HepG2 (cell line): ENCODE data around the gene TNFSF10. TPM values are rescaled to one million over a fixed set of nuclear protein-coding genes. Genes with fewer than 3 reads are reported as not detected.

Experiments
- ATAC-seq: fragments of 200-7000 bp; cut with Tn5 transposase; 3 replicates; pipeline ENCODE4 v1.9.1; 2020; ENCODE audit warnings: mild to moderate bottlenecking, moderate library complexity
- BruUV-seq: library from RNA; stranded (reverse); fragments of 400-500 nt; replicated peaks from 2 replicates; lab custom pipeline; 2021; lab: Mats Ljungman, UMichigan
- CTCF ChIA-PET: fragments of 300-600 bp; formaldehyde crosslinking; extraction: SDS; loops from one replicate; lab custom pipeline; 2021; ENCODE audit warnings: low total read pairs, inconsistent platforms, low intra/inter-chr PET ratio; lab: Yijun Ruan, JAX
- POLR2A ChIA-PET: fragments of 350-600 bp; sonication (Branson Sonifier 250); formaldehyde crosslinking; loops from one replicate; lab custom pipeline; 2020; ENCODE audit warnings: antibody characterized with exemption, inconsistent platforms; lab: Yijun Ruan, JAX
- DNase-seq: peaks from one replicate; pipeline ENCODE4 v3.0.0-alpha.2; 2015; ENCODE audit warnings: low spot score
- FAIRE-seq: peaks from 3 replicates; lab custom pipeline; 2011; peaks lifted over from hg19 to GRCh38; lab: Jason Lieb, UNC
- H2AFZ ChIP-seq: one replicate; pipeline ENCODE4 v1.6.1; 2011; ENCODE audit warnings: low read length, inconsistent platforms
- H3K27ac ChIP-seq: fragments of 300-600 bp; 3 replicates; pipeline ENCODE4 v1.8.0; 2011; ENCODE audit warnings: mixed run types, mild to moderate bottlenecking, mixed read lengths, low read length, inconsistent platforms; ENCODE audit not compliant: insufficient read depth; ENCODE audit errors: extremely low read length
- H3K27me3 ChIP-seq, 2 experiments: fragments of 200-600 bp in 1 of 2; 2 replicates in 1 of 2; 3 replicates in 1 of 2; pipeline versions ENCODE4 v1.6.0 to v1.8.0; 2011; ENCODE audit warnings: low read length in 2 of 2, mild to moderate bottlenecking in 2 of 2, moderate library complexity in 2 of 2, inconsistent platforms in 1 of 2; ENCODE audit not compliant: insufficient read depth in 2 of 2, control insufficient read depth in 1 of 2
- H3K36me3 ChIP-seq, 2 experiments: fragments of 200-600 bp in 1 of 2; replicated peaks in 1 of 2; 2 replicates in 1 of 2; 3 replicates in 1 of 2; pipeline versions ENCODE4 v1.5.1 to v1.8.0; 2011; ENCODE audit warnings: low read length in 2 of 2, inconsistent platforms in 1 of 2; ENCODE audit not compliant: insufficient read depth in 2 of 2, control insufficient read depth in 1 of 2
- H3K4me1 ChIP-seq: 2 replicates; pipeline ENCODE4 v1.5.1; 2012; ENCODE audit warnings: low read length, inconsistent platforms; ENCODE audit not compliant: insufficient read depth
- H3K4me2 ChIP-seq: 2 replicates; pipeline ENCODE4 v1.6.0; 2011; ENCODE audit warnings: low read depth, low read length, inconsistent platforms
- H3K4me3 ChIP-seq, 3 experiments: fragments of 200-600 bp in 1 of 3; sonication (generic), shearing (Covaris generic) in 1 of 3; replicated peaks in 1 of 3; 2 replicates each; pipeline ENCODE4 v1.5.1; 2011 to 2016; ENCODE audit warnings: low read length in 3 of 3, inconsistent platforms in 2 of 3, low read depth in 2 of 3, mild to moderate bottlenecking in 2 of 3, control low read depth in 1 of 3, mixed read lengths in 1 of 3; ENCODE audit not compliant: insufficient read depth in 1 of 3
- H3K79me2 ChIP-seq: one replicate; pipeline ENCODE4 v1.6.1; 2011; ENCODE audit warnings: low read length, inconsistent platforms; ENCODE audit not compliant: insufficient read depth
- H3K9ac ChIP-seq: 2 replicates; pipeline ENCODE4 v1.6.0; 2011; ENCODE audit warnings: mild to moderate bottlenecking, low read depth, low read length, inconsistent platforms; ENCODE audit not compliant: insufficient read depth
- H3K9me3 ChIP-seq: 2 replicates; pipeline ENCODE4 v1.5.1; 2012; ENCODE audit warnings: mild to moderate bottlenecking, low read length
- H4K20me1 ChIP-seq: 2 replicates; pipeline ENCODE4 v1.6.0; 2011; ENCODE audit warnings: inconsistent platforms, mild to moderate bottlenecking, low read length, moderate library complexity; ENCODE audit not compliant: insufficient read depth
- MIER2 ChIP-seq: IDR thresholded peaks from 2 replicates; pipeline ENCODE4 v1.6.1; 2016; ENCODE audit warnings: missing biosample characterization, missing genetic modification reagents
- MIXL1 ChIP-seq: IDR thresholded peaks from 2 replicates; pipeline ENCODE4 v1.6.1; 2016
- PHF20 ChIP-seq: sonication (generic); formaldehyde crosslinking; IDR thresholded peaks from 2 replicates; pipeline ENCODE4 v1.5.0; 2020; ENCODE audit warnings: mild to moderate bottlenecking, missing genetic modification reagents
- PHF5A ChIP-seq: IDR thresholded peaks from one replicate; pipeline ENCODE4 v1.6.1; 2018; ENCODE audit warnings: low read depth, missing genetic modification reagents; ENCODE audit not compliant: unreplicated experiment
- PLRG1 ChIP-seq: fragments of 450-650 bp; conservative IDR thresholded peaks from 2 replicates; pipeline ENCODE4 v1.6.1; 2016
- SAP130 ChIP-seq: IDR thresholded peaks from 2 replicates; pipeline ENCODE4 v1.6.1; 2016; ENCODE audit warnings: low read depth
- ZFAT ChIP-seq: sonication (generic); formaldehyde crosslinking; conservative IDR thresholded peaks from 2 replicates; pipeline ENCODE4 v1.8.1; 2023; ENCODE audit warnings: missing genetic modification reagents, inconsistent platforms
- ZNF775 ChIP-seq: sonication (generic); formaldehyde crosslinking; IDR thresholded peaks from 2 replicates; pipeline ENCODE4 v1.4.0; 2020; ENCODE audit warnings: missing genetic modification reagents, mild to moderate bottlenecking, moderate library complexity, borderline replicate concordance
- in situ Hi-C: cut with HindIII; loops from 2 replicates; pipeline ENCODE4 v1.10.0; 2017; ENCODE audit warnings: low pct_unique_long_range_greater_than_20kb; ENCODE audit not compliant: extremely low pct_ligation_motif_present
- intact Hi-C: fragments of 100-400 bp; cut with micrococcal nuclease; formaldehyde crosslinking; loops from one replicate; pipeline ENCODE4 v1.10.0; 2022; ENCODE audit not compliant: unreplicated experiment
- polyA plus RNA-seq, 8 experiments: library from polyadenylated mRNA; depleted of rRNA in 3 of 8; stranded (reverse) in 7 of 8; unstranded in 1 of 8; fragments of >200 nt; fragmentation: Illumina TruSeq in 4 of 8; extraction: Trizol in 4 of 8; gene quantifications; 2 replicates each; pipeline versions ENCODE4 v1.2.1 to v1.2.3, GENCODE V29; 2011 to 2016; ENCODE audit warnings: low read depth in 4 of 8, missing spikeins in 1 of 8, mixed read lengths in 1 of 8; ENCODE audit not compliant: insufficient read depth in 1 of 8
- total RNA-seq, 5 experiments: library from RNA; depleted of rRNA; stranded (reverse); fragments of >200 nt; fragmentation: Illumina TruSeq; extraction: Trizol; gene quantifications; 2 replicates each; pipeline ENCODE4 v1.2.3, GENCODE V29; 2016; ENCODE audit warnings: low read depth in 1 of 5
- TF ChIP-seq, protein P1 (sequence below): sonication (generic); formaldehyde crosslinking; IDR thresholded peaks from 2 replicates; pipeline ENCODE4 v1.4.0; 2020; ENCODE audit warnings: missing genetic modification reagents
- TF ChIP-seq, protein P2 (sequence below): sonication (generic); formaldehyde crosslinking; IDR thresholded peaks from 2 replicates; pipeline ENCODE4 v1.4.0; 2020; ENCODE audit warnings: missing genetic modification reagents, borderline replicate concordance
- TF ChIP-seq, protein P3 (sequence below): sonication (generic); formaldehyde crosslinking; IDR thresholded peaks from 2 replicates; pipeline ENCODE4 v1.4.0; 2020; ENCODE audit warnings: mild to moderate bottlenecking, missing genetic modification reagents

TNFSF10 gene
- total and polyA plus RNA-seq, 2 of the 13 experiments (the other 11 are each of a cell fraction or from before 2014, with no cell fraction given) = 8.4 to 9.9 TPM

DNA sequence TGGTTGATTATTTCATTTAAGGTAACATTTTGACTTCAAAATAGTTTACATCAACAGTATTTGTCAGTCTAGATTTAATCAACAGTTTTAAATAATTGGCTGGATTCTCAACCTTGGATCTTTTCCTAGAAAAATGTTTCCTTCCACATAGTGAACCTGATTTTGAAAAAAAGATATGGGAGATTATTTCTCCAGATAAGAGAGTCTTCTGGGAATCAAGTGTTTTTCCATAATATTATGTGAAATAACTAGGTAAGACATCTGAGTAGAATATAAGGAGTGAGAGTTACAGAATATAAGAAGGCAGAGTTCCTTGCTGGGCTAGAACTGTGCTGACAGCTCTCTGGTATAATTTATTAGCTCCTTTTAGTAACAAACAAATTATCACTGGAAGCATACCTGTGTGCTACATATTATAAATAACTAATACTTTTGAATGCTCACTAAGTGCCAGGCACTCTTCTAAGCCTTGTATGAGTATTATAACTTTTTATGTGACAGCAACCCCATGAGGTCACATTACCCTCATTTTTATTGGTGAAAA lies 18.8 kb upstream of the TNFSF10 start:
- in situ Hi-C loops (no loop called here), intact Hi-C loops (no loop called here)
- no peaks in the 10 kb centered on the region for H4K20me1 ChIP-seq
- no peak overlapping the region for H2AFZ ChIP-seq
- no peak overlapping the region for H3K9ac ChIP-seq
- no peak overlapping the region for H3K4me3 ChIP-seq
- TF ChIP-seq PHF20 (CRISPR knock-in tag) (no peak), SAP130 (no peak), MIXL1 (CRISPR knock-in tag) (no peak), ZNF775 (no peak), MIER2 (CRISPR knock-in tag) (no peak), PHF5A (CRISPR knock-in tag) (no peak), PLRG1 (no peak), ZFAT (CRISPR knock-in tag) (no peak)
- TF ChIP-seq, protein P1, sequence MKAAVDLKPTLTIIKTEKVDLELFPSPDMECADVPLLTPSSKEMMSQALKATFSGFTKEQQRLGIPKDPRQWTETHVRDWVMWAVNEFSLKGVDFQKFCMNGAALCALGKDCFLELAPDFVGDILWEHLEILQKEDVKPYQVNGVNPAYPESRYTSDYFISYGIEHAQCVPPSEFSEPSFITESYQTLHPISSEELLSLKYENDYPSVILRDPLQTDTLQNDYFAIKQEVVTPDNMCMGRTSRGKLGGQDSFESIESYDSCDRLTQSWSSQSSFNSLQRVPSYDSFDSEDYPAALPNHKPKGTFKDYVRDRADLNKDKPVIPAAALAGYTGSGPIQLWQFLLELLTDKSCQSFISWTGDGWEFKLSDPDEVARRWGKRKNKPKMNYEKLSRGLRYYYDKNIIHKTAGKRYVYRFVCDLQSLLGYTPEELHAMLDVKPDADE (CRISPR knock-in tag) = no peak
- TF ChIP-seq, protein P2, sequence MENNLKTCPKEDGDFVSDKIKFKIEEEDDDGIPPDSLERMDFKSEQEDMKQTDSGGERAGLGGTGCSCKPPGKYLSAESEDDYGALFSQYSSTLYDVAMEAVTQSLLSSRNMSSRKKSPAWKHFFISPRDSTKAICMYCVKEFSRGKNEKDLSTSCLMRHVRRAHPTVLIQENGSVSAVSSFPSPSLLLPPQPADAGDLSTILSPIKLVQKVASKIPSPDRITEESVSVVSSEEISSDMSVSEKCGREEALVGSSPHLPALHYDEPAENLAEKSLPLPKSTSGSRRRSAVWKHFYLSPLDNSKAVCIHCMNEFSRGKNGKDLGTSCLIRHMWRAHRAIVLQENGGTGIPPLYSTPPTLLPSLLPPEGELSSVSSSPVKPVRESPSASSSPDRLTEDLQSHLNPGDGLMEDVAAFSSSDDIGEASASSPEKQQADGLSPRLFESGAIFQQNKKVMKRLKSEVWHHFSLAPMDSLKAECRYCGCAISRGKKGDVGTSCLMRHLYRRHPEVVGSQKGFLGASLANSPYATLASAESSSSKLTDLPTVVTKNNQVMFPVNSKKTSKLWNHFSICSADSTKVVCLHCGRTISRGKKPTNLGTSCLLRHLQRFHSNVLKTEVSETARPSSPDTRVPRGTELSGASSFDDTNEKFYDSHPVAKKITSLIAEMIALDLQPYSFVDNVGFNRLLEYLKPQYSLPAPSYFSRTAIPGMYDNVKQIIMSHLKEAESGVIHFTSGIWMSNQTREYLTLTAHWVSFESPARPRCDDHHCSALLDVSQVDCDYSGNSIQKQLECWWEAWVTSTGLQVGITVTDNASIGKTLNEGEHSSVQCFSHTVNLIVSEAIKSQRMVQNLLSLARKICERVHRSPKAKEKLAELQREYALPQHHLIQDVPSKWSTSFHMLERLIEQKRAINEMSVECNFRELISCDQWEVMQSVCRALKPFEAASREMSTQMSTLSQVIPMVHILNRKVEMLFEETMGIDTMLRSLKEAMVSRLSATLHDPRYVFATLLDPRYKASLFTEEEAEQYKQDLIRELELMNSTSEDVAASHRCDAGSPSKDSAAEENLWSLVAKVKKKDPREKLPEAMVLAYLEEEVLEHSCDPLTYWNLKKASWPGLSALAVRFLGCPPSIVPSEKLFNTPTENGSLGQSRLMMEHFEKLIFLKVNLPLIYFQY = no peak
- TF ChIP-seq, protein P3, sequence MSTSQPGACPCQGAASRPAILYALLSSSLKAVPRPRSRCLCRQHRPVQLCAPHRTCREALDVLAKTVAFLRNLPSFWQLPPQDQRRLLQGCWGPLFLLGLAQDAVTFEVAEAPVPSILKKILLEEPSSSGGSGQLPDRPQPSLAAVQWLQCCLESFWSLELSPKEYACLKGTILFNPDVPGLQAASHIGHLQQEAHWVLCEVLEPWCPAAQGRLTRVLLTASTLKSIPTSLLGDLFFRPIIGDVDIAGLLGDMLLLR = no peak
- ATAC-seq = no peak
- peaks cover 6% of the 10 kb centered on the region; the same call in 1 of the 2 replicates for H3K9me3 ChIP-seq
- no peak for DNase-seq
- ChIA-PET POLR2A (interaction anchor here (1.3 to 2.0 kb wide), 2 partner anchors 12 to 53 kb away, joined by 5 to 6 read pairs; no protein-coding TSS in a partner anchor), CTCF (no interaction called here)
- no peaks in the 10 kb centered on the region for H3K79me2 ChIP-seq
- H3K27ac ChIP-seq = peak overlapping the region; percentile 26
- FAIRE-seq = no peak
- H3K4me1 ChIP-seq = peaks cover 33% of the 10 kb centered on the region
- no peaks in the 10 kb centered on the region for H3K36me3 ChIP-seq
- H3K27me3 ChIP-seq = no peaks in the 10 kb centered on the region
- no peak overlapping the region for H3K4me2 ChIP-seq
- no TSS peak for BruUV-seq
